ENCODE results near the gene STUM. TPM values are rescaled to one million over a fixed set of nuclear protein-coding genes. Genes with fewer than 3 reads are reported as not detected.

STUM gene
- total RNA-seq, 1 donor from 2014 or later = 0.83 TPM

GRCh38 chr1:226545836-226546596, 2.5 kb upstream of the STUM start:
- Histone ChIP-seq H3K27ac (no peak overlapping the region), H3K9me3 (no peaks in the 10 kb centered on the region), H3K4me3 (no peak overlapping the region), H3K36me3 (no peaks in the 10 kb centered on the region), H3K27me3 (ENCODE audit: low read depth) (peaks cover 20% of the 10 kb centered on the region), H3K4me1 (peaks cover 43% of the 10 kb centered on the region)
- DNase-seq (no peak), ATAC-seq (no peak)
- TF ChIP-seq CTCF (IDR thresholded peaks at IDR 0.05) = no peak
- intact Hi-C loops (cut with DNase I) = no loop called here

GRCh38 chr1:226546926-226547325, 1.6 kb upstream of the STUM start:
- TF ChIP-seq CTCF (IDR thresholded peaks at IDR 0.05) = no peak
- intact Hi-C loops (cut with DNase I) = no loop called here
- Histone ChIP-seq H3K4me3 (no peak overlapping the region), H3K9me3 (no peaks in the 10 kb centered on the region), H3K27ac (no peak overlapping the region), H3K36me3 (no peaks in the 10 kb centered on the region), H3K4me1 (peaks cover 40% of the 10 kb centered on the region), H3K27me3 (ENCODE audit: low read depth) (peaks cover 20% of the 10 kb centered on the region)
- no peak for DNase-seq
- ATAC-seq = no peak

GRCh38 chr1:226547754-226548191, 791 bp upstream of the STUM start:
- Histone ChIP-seq H3K36me3 (no peaks in the 10 kb centered on the region), H3K4me1 (peaks cover 31% of the 10 kb centered on the region), H3K27me3 (ENCODE audit: low read depth) (peaks cover 20% of the 10 kb centered on the region), H3K9me3 (no peaks in the 10 kb centered on the region), H3K4me3 (peak overlapping the region; percentile 54), H3K27ac (no peak overlapping the region)
- ATAC-seq (peak; percentile 90), DNase-seq (peak; percentile 82)
- intact Hi-C loops (cut with DNase I) = no loop called here
- TF ChIP-seq CTCF (IDR thresholded peaks at IDR 0.05) = peak; percentile 92

GRCh38 chr1:226549094-226549936, 751 bp downstream of the STUM start:
- peaks cover 20% of the 10 kb centered on the region for H3K27me3 ChIP-seq (ENCODE audit: low read depth)
- no peaks in the 10 kb centered on the region for H3K36me3 ChIP-seq
- TF ChIP-seq CTCF (IDR thresholded peaks at IDR 0.05) = no peak
- DNase-seq (no peak), ATAC-seq (peak; percentile 16 to 24)
- H3K4me3 ChIP-seq = peak overlapping the region; percentile 54
- H3K9me3 ChIP-seq = no peaks in the 10 kb centered on the region
- H3K27ac ChIP-seq = no peak overlapping the region
- intact Hi-C loops (cut with DNase I) = no loop called here
- H3K4me1 ChIP-seq = peaks cover 28% of the 10 kb centered on the region

GRCh38 chr1:226549937-226550671, 1.5 kb downstream of the STUM start:
- Histone ChIP-seq H3K4me3 (peak overlapping the region; percentile 54), H3K4me1 (peaks cover 28% of the 10 kb centered on the region), H3K36me3 (no peaks in the 10 kb centered on the region), H3K27me3 (ENCODE audit: low read depth) (peaks cover 20% of the 10 kb centered on the region), H3K27ac (no peak overlapping the region), H3K9me3 (no peaks in the 10 kb centered on the region)
- DNase-seq (no peak), ATAC-seq (peak; percentile 18 to 41)
- intact Hi-C loops (cut with DNase I) = no loop called here
- no peak for TF ChIP-seq CTCF (IDR thresholded peaks at IDR 0.05)
